Neural cell (in vitro differentiated cells): Measurements from ENCODE around the gene RAB3A.

Source experiments
- EP300 ChIP-seq: fragments of 450-650 bp; conservative IDR thresholded peaks from 2 replicates; pipeline ENCODE4 v1.6.1; 2014; ENCODE audit warnings: antibody characterized with exemption, mild to moderate bottlenecking, moderate library complexity; ENCODE audit not compliant: poor library complexity, severe bottlenecking
- EZH2 ChIP-seq: fragments of 200-600, 300-800 bp; shearing (Covaris generic), sonication (generic); IDR thresholded peaks from 2 replicates; pipeline ENCODE4 v1.6.1; 2014; ENCODE audit warnings: antibody characterized with exemption, low read length, borderline replicate concordance, mild to moderate bottlenecking; ENCODE audit not compliant: insufficient read depth, poor library complexity, severe bottlenecking
- POLR2AphosphoS5 ChIP-seq: IDR thresholded peaks from 2 replicates; pipeline ENCODE4 v1.6.1; 2012
- RAD21 ChIP-seq: fragments of 450-650 bp; conservative IDR thresholded peaks from 2 replicates; pipeline ENCODE4 v1.6.1; 2014; ENCODE audit warnings: antibody characterized with exemption, mild to moderate bottlenecking, moderate library complexity
- TF ChIP-seq, protein P1 (sequence below): fragments of 450-650 bp; IDR thresholded peaks from 2 replicates; pipeline ENCODE4 v1.5.1; 2014; ENCODE audit warnings: antibody characterized with exemption, mild to moderate bottlenecking, moderate library complexity; ENCODE audit not compliant: poor library complexity, severe bottlenecking
- TF ChIP-seq, protein P2 (sequence below): IDR thresholded peaks from 2 replicates; pipeline ENCODE4 v1.6.1; 2012; ENCODE audit warnings: borderline replicate concordance

DNA sequence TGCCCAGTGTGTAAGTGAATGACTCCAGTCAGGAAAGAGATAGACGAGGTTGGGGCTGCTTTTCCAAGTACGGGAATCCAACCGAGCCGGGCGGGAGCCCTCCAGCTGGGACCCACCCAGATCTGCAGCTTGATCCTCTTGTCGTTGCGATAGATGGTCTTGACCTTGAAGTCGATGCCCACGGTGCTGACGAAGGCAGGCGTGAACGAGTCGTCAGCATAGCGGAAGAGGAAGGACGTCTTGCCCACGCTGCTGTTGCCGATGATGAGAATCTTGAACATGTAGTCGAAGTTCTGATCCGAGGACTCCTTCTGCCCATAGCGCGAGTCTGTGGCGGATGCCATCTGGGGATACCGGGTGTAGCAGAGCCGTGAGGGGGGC is 1.5 kb downstream of the RAB3A start:
- TF ChIP-seq, protein P1, sequence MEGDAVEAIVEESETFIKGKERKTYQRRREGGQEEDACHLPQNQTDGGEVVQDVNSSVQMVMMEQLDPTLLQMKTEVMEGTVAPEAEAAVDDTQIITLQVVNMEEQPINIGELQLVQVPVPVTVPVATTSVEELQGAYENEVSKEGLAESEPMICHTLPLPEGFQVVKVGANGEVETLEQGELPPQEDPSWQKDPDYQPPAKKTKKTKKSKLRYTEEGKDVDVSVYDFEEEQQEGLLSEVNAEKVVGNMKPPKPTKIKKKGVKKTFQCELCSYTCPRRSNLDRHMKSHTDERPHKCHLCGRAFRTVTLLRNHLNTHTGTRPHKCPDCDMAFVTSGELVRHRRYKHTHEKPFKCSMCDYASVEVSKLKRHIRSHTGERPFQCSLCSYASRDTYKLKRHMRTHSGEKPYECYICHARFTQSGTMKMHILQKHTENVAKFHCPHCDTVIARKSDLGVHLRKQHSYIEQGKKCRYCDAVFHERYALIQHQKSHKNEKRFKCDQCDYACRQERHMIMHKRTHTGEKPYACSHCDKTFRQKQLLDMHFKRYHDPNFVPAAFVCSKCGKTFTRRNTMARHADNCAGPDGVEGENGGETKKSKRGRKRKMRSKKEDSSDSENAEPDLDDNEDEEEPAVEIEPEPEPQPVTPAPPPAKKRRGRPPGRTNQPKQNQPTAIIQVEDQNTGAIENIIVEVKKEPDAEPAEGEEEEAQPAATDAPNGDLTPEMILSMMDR, result no peak
- TF ChIP-seq EZH2 (no peak), POLR2AphosphoS5 (no peak), EP300 (no peak), RAD21 (no peak)
- TF ChIP-seq, protein P2, sequence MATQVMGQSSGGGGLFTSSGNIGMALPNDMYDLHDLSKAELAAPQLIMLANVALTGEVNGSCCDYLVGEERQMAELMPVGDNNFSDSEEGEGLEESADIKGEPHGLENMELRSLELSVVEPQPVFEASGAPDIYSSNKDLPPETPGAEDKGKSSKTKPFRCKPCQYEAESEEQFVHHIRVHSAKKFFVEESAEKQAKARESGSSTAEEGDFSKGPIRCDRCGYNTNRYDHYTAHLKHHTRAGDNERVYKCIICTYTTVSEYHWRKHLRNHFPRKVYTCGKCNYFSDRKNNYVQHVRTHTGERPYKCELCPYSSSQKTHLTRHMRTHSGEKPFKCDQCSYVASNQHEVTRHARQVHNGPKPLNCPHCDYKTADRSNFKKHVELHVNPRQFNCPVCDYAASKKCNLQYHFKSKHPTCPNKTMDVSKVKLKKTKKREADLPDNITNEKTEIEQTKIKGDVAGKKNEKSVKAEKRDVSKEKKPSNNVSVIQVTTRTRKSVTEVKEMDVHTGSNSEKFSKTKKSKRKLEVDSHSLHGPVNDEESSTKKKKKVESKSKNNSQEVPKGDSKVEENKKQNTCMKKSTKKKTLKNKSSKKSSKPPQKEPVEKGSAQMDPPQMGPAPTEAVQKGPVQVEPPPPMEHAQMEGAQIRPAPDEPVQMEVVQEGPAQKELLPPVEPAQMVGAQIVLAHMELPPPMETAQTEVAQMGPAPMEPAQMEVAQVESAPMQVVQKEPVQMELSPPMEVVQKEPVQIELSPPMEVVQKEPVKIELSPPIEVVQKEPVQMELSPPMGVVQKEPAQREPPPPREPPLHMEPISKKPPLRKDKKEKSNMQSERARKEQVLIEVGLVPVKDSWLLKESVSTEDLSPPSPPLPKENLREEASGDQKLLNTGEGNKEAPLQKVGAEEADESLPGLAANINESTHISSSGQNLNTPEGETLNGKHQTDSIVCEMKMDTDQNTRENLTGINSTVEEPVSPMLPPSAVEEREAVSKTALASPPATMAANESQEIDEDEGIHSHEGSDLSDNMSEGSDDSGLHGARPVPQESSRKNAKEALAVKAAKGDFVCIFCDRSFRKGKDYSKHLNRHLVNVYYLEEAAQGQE, result no peak
